IMR-90 (cell line): ENCODE measurements around the gene LRIT2. TPM values are rescaled to one million over a fixed set of nuclear protein-coding genes. Genes with fewer than 3 reads are reported as not detected.

ENCODE experiments used
- ATAC-seq: fragments of 200-7000 bp; cut with Tn5 transposase; 2 replicates; pipeline ENCODE4 v1.9.1; 2020; ENCODE audit warnings: low read depth, mild to moderate bottlenecking, moderate library complexity
- BruUV-seq: library from RNA; stranded (reverse); fragments of 400-500 nt; replicated peaks from 2 replicates; lab custom pipeline; 2021; lab: Mats Ljungman, UMichigan
- CTCF ChIA-PET: fragments of 300-600 bp; formaldehyde crosslinking; extraction: SDS; loops from one replicate; lab custom pipeline; 2021; ENCODE audit warnings: antibody characterized with exemption; lab: Yijun Ruan, JAX
- POLR2A ChIA-PET: fragments of 300-600 bp; sonication (Branson Sonifier 250); formaldehyde crosslinking; loops from one replicate; lab custom pipeline; 2022; ENCODE audit warnings: antibody characterized with exemption; ENCODE audit not compliant: unreplicated experiment; lab: Charles Lee
- DNase-seq: peaks from one replicate; pipeline ENCODE4 v3.0.0; 2013
- H2AFZ ChIP-seq: replicated peaks from 2 replicates; pipeline ENCODE3; 2013; ENCODE audit warnings: low read length, mild to moderate bottlenecking; ENCODE audit not compliant: poor library complexity
- H2AK5ac ChIP-seq: 2 replicates; pipeline ENCODE4 v1.6.1; 2013; ENCODE audit warnings: low read depth, low read length, inconsistent platforms
- H2AK9ac ChIP-seq: replicated peaks from 2 replicates; pipeline ENCODE3; 2013; ENCODE audit warnings: mild to moderate bottlenecking, low read depth, low read length, moderate library complexity; ENCODE audit not compliant: poor library complexity
- H2BK120ac ChIP-seq: 2 replicates; pipeline ENCODE4 v1.6.1; 2013; ENCODE audit warnings: low read depth, low read length, inconsistent platforms
- H2BK15ac ChIP-seq: 3 replicates; pipeline ENCODE4 v1.6.1; 2013; ENCODE audit warnings: low read depth, low read length, inconsistent platforms
- H2BK20ac ChIP-seq: 2 replicates; pipeline ENCODE4 v1.6.1; 2013; ENCODE audit warnings: low read depth, mild to moderate bottlenecking, inconsistent platforms, low read length, moderate library complexity
- H2BK5ac ChIP-seq: 2 replicates; pipeline ENCODE4 v1.6.1; 2013; ENCODE audit warnings: mild to moderate bottlenecking, low read depth, low read length, inconsistent platforms; ENCODE audit not compliant: poor library complexity, severe bottlenecking
- H3K14ac ChIP-seq: replicated peaks from 2 replicates; pipeline ENCODE4 v1.6.1; 2013; ENCODE audit warnings: low read depth, low read length, inconsistent platforms
- H3K18ac ChIP-seq: 2 replicates; pipeline ENCODE4 v1.6.1; 2013; ENCODE audit warnings: low read depth, low read length, control low read depth
- H3K23ac ChIP-seq: 2 replicates; pipeline ENCODE4 v1.6.1; 2013; ENCODE audit warnings: low read depth, low read length, inconsistent platforms
- H3K27ac ChIP-seq: 2 replicates; pipeline ENCODE4 v1.5.1; 2013; ENCODE audit warnings: mild to moderate bottlenecking, control low read depth, low read length; ENCODE audit not compliant: insufficient read depth
- H3K27me3 ChIP-seq: 2 replicates; pipeline ENCODE4 v1.6.1; 2013; ENCODE audit warnings: low read length; ENCODE audit not compliant: control insufficient read depth, insufficient read depth
- H3K36me3 ChIP-seq: 2 replicates; pipeline ENCODE4 v1.6.1; 2013; ENCODE audit warnings: low read length, mixed read lengths; ENCODE audit not compliant: control insufficient read depth, insufficient read depth
- H3K4ac ChIP-seq: 2 replicates; pipeline ENCODE4 v1.6.1; 2013; ENCODE audit warnings: low read depth, low read length, inconsistent platforms
- H3K4me1 ChIP-seq: 2 replicates; pipeline ENCODE4 v1.6.1; 2013; ENCODE audit warnings: low read length, mixed read lengths; ENCODE audit not compliant: control insufficient read depth, insufficient read depth
- H3K4me2 ChIP-seq: 2 replicates; pipeline ENCODE4 v1.6.1; 2013; ENCODE audit warnings: low read depth, mild to moderate bottlenecking, control low read depth, low read length, moderate library complexity
- H3K4me3 ChIP-seq: 2 replicates; pipeline ENCODE4 v1.5.1; 2013; ENCODE audit warnings: low read depth, mild to moderate bottlenecking, control low read depth, low read length, moderate library complexity; ENCODE audit not compliant: insufficient read depth
- H3K56ac ChIP-seq: 2 replicates; pipeline ENCODE4 v1.6.1; 2013; ENCODE audit warnings: low read length, inconsistent platforms; ENCODE audit not compliant: insufficient read depth; ENCODE audit errors: extremely low read depth
- H3K79me1 ChIP-seq, 2 experiments: 2 replicates each; pipeline ENCODE4 v1.6.1; 2013; ENCODE audit warnings: low read length in 2 of 2, inconsistent platforms in 1 of 2, low read depth in 1 of 2
- H3K9ac ChIP-seq: 2 replicates; pipeline ENCODE4 v1.6.1; 2013; ENCODE audit warnings: low read depth, low read length, control low read depth
- H3K9me1 ChIP-seq: 2 replicates; pipeline ENCODE4 v1.6.1; 2013; ENCODE audit warnings: low read length, inconsistent platforms; ENCODE audit not compliant: insufficient read depth
- H3K9me3 ChIP-seq: 2 replicates; pipeline ENCODE4 v1.6.1; 2013; ENCODE audit warnings: low read length; ENCODE audit not compliant: control insufficient read depth, insufficient read depth
- H4K20me1 ChIP-seq: 2 replicates; pipeline ENCODE4 v1.6.1; 2013; ENCODE audit warnings: low read length, inconsistent platforms; ENCODE audit not compliant: insufficient read depth
- H4K5ac ChIP-seq: 2 replicates; pipeline ENCODE4 v1.6.1; 2013; ENCODE audit warnings: mild to moderate bottlenecking, low read depth, low read length, control low read depth
- H4K8ac ChIP-seq, 2 experiments: 2 replicates each; pipeline ENCODE4 v1.6.1; 2013; ENCODE audit warnings: low read depth in 2 of 2, low read length in 2 of 2, control low read depth in 1 of 2, inconsistent platforms in 1 of 2
- H4K91ac ChIP-seq: 2 replicates; pipeline ENCODE4 v1.6.1; 2013; ENCODE audit warnings: low read depth, low read length, inconsistent platforms; ENCODE audit not compliant: insufficient read depth
- BHLHE40 ChIP-seq: fragments of 150-350 bp; IDR thresholded peaks from 2 replicates; pipeline ENCODE4 v1.6.1; 2016; ENCODE audit warnings: mild to moderate bottlenecking, low read depth, low read length
- CEBPB ChIP-seq: IDR thresholded peaks from 2 replicates; pipeline ENCODE4 v1.6.1; 2012; ENCODE audit warnings: low read depth, low read length, improper control_type of control experiment
- CHD1 ChIP-seq: IDR thresholded peaks from 2 replicates; pipeline ENCODE4 v1.6.1; 2012; ENCODE audit warnings: low read depth, low read length, improper control_type of control experiment
- CTCF ChIP-seq: conservative IDR thresholded peaks from 2 replicates; pipeline ENCODE4 v1.5.1; 2012; ENCODE audit warnings: mild to moderate bottlenecking, low read depth, low read length, improper control_type of control experiment
- ELK1 ChIP-seq: fragments of 150-350 bp; IDR thresholded peaks from 2 replicates; pipeline ENCODE4 v1.6.1; 2016; ENCODE audit warnings: low read depth, mild to moderate bottlenecking, low read length, moderate library complexity, borderline replicate concordance
- FOS ChIP-seq: fragments of 150-350 bp; IDR thresholded peaks from 2 replicates; pipeline ENCODE4 v1.6.1; 2016; ENCODE audit warnings: low read depth, low read length
- MAFK ChIP-seq: IDR thresholded peaks from 2 replicates; pipeline ENCODE4 v1.6.1; 2012; ENCODE audit warnings: low read depth, low read length, improper control_type of control experiment
- MAZ ChIP-seq: IDR thresholded peaks from 2 replicates; pipeline ENCODE4 v1.6.1; 2012; ENCODE audit warnings: low read depth, mild to moderate bottlenecking, low read length, improper control_type of control experiment, moderate library complexity, borderline replicate concordance
- MXI1 ChIP-seq: IDR thresholded peaks from 2 replicates; pipeline ENCODE4 v1.6.1; 2012; ENCODE audit warnings: low read depth, mild to moderate bottlenecking, low read length, moderate library complexity, borderline replicate concordance
- NFE2L2 ChIP-seq: fragments of 150-350 bp; IDR thresholded peaks from 2 replicates; pipeline ENCODE4 v1.6.1; 2016; ENCODE audit warnings: low read depth, mild to moderate bottlenecking, low read length
- POLR2A ChIP-seq: IDR thresholded peaks from 2 replicates; pipeline ENCODE4 v1.6.1; 2012; ENCODE audit warnings: mild to moderate bottlenecking, low read depth, low read length
- RAD21 ChIP-seq: IDR thresholded peaks from 2 replicates; pipeline ENCODE4 v1.6.1; 2012; ENCODE audit warnings: low read length, improper control_type of control experiment
- RFX5 ChIP-seq: IDR thresholded peaks from 2 replicates; pipeline ENCODE4 v1.8.0; 2012; ENCODE audit warnings: low read depth, mild to moderate bottlenecking, low read length, moderate library complexity
- SMC3 ChIP-seq: fragments of 150-350 bp; IDR thresholded peaks from 2 replicates; pipeline ENCODE4 v1.6.1; 2016; ENCODE audit warnings: low read depth, mild to moderate bottlenecking, antibody characterized with exemption, low read length, moderate library complexity
- USF2 ChIP-seq: fragments of 150-350 bp; IDR thresholded peaks from 2 replicates; pipeline ENCODE4 v1.6.1; 2017; ENCODE audit warnings: mild to moderate bottlenecking, antibody characterized with exemption, low read length, low read depth
- WGBS, 2 experiments: methylation state at CpG; one replicate each; pipeline versions ENCODE4 v1.1.5 to v1.1.7; 2013; ENCODE audit warnings: missing lambda C conversion rate in 2 of 2; ENCODE audit not compliant: insufficient read length in 1 of 2; ENCODE audit errors: extremely low coverage in 2 of 2; 5-methylcytosine and 5-hydroxymethylcytosine counted together
- dilution Hi-C: fragments of 300-500 bp; cut with HindIII; formaldehyde crosslinking; loops from one replicate; pipeline ENCODE4 v1.14.3; 2018; ENCODE audit warnings: low sequenced_read_pairs; ENCODE audit not compliant: unreplicated experiment
- in situ Hi-C: fragments of 300-500 bp; cut with MboI; formaldehyde crosslinking; loops from 3 replicates; pipeline ENCODE4 v1.14.3; 2019; ENCODE audit warnings: low sequenced_read_pairs, inconsistent platforms, mixed read lengths
- intact Hi-C: fragments of 100-400 bp; cut with micrococcal nuclease; formaldehyde crosslinking; loops from 2 replicates; pipeline ENCODE4 v1.10.0; 2022
- polyA plus RNA-seq, 3 experiments: library from polyadenylated mRNA; depleted of rRNA; stranded (reverse); fragments of >200 nt; gene quantifications; 2 replicates each; pipeline ENCODE4 v1.2.3, GENCODE V29; 2012; ENCODE audit warnings: low replicate concordance in 1 of 3
- total RNA-seq: library from RNA; depleted of rRNA; stranded (reverse); fragments of >200 nt; gene quantifications from 2 replicates; pipeline ENCODE4 v1.2.3, GENCODE V29; 2012

LRIT2 gene
- total and polyA plus RNA-seq, 2 of the 4 experiments (the other 2 are of a cell fraction): not detected

GRCh38 chr10:84201682-84202081, 23.7 kb downstream of the LRIT2 start:
- no peak overlapping the region for H2AK5ac ChIP-seq
- no peaks in the 10 kb centered on the region for H3K9me3 ChIP-seq
- no peaks in the 10 kb centered on the region for H3K9me1 ChIP-seq
- no peak overlapping the region for H3K9ac ChIP-seq
- H2BK15ac ChIP-seq: no peak overlapping the region
- intact Hi-C loops: no loop called here
- H3K79me1 ChIP-seq: no peaks in the 10 kb centered on the region
- H4K91ac ChIP-seq: no peak overlapping the region
- no peak overlapping the region for H2BK20ac ChIP-seq
- dilution Hi-C loops: no loop called here
- H3K4ac ChIP-seq: no peak overlapping the region
- in situ Hi-C loops: no loop called here
- H3K4me2 ChIP-seq: no peak overlapping the region
- no peak overlapping the region for H2BK120ac ChIP-seq
- no peak for ATAC-seq
- no peak for TF ChIP-seq BHLHE40
- no peak for TF ChIP-seq CHD1
- no peak for TF ChIP-seq CEBPB
- TF ChIP-seq SMC3: no peak
- no peak for TF ChIP-seq USF2
- no peak for TF ChIP-seq ELK1
- no peak for TF ChIP-seq MAFK
- no peak for TF ChIP-seq CTCF
- no peak for TF ChIP-seq NFE2L2
- TF ChIP-seq FOS: no peak
- TF ChIP-seq RAD21: no peak
- no peak for TF ChIP-seq POLR2A
- TF ChIP-seq MAZ: no peak
- no peak for TF ChIP-seq MXI1
- TF ChIP-seq RFX5: no peak
- no peak overlapping the region for H3K23ac ChIP-seq
- no peak overlapping the region for H3K56ac ChIP-seq
- no peak overlapping the region for H2AK9ac ChIP-seq
- POLR2A ChIA-PET: no interaction called here
- H3K14ac ChIP-seq: no peak overlapping the region
- H2BK5ac ChIP-seq: no peak overlapping the region
- no peak for DNase-seq
- H2AFZ ChIP-seq: no peak overlapping the region
- 69% methylated on average over 8 of the region's 11 CpGs; no CpG with 5 or more reads in 1 of the 2 experiments for WGBS, 2 experiments
- no peak overlapping the region for H4K8ac ChIP-seq
- H3K4me3 ChIP-seq: no peak overlapping the region
- no peak overlapping the region for H4K5ac ChIP-seq
- H3K27me3 ChIP-seq: peaks cover 10% of the 10 kb centered on the region
- no peaks in the 10 kb centered on the region for H3K36me3 ChIP-seq
- H3K27ac ChIP-seq: no peak overlapping the region
- CTCF ChIA-PET: no interaction called here
- no peaks in the 10 kb centered on the region for H4K20me1 ChIP-seq
- no TSS peak for BruUV-seq
- H3K18ac ChIP-seq: no peak overlapping the region
- H3K4me1 ChIP-seq: no peaks in the 10 kb centered on the region
